Lower lobe of right lung (tissue), 2 donors: ENCODE data around the gene PARP14. TPM values are rescaled to one million over a fixed set of nuclear protein-coding genes. Genes with fewer than 3 reads are reported as not detected.
A peak's percentile ranks its signal among the peaks of the same experiment; 100 is the strongest.

Source experiments
- ATAC-seq, 2 donors: fragments of 200-7000 bp; cut with Tn5 transposase; one replicate each; pipeline ENCODE4 v1.9.1; 2020 to 2022; ENCODE audit warnings: mild to moderate bottlenecking in 2 of 2, moderate library complexity in 2 of 2
- DNase-seq: peaks from one replicate; pipeline ENCODE4 v3.0.0-alpha.2; 2020
- H3K27ac ChIP-seq: fragments of 200-600 bp; one replicate; pipeline ENCODE4 v1.8.0; 2022
- H3K27me3 ChIP-seq: fragments of 200-600 bp; one replicate; pipeline ENCODE4 v1.8.0; 2022; ENCODE audit warnings: low read depth
- H3K36me3 ChIP-seq: fragments of 200-600 bp; one replicate; pipeline ENCODE4 v1.8.0; 2022; ENCODE audit warnings: mild to moderate bottlenecking
- H3K4me1 ChIP-seq: fragments of 200-600 bp; one replicate; pipeline ENCODE4 v1.8.0; 2022
- H3K4me3 ChIP-seq: fragments of 200-600 bp; one replicate; pipeline ENCODE4 v1.8.0; 2022; ENCODE audit warnings: mild to moderate bottlenecking
- H3K9me3 ChIP-seq: fragments of 200-600 bp; one replicate; pipeline ENCODE4 v1.8.0; 2022
- intact Hi-C: fragments of 100-400 bp; cut with DNase I; formaldehyde crosslinking; loops from one replicate; pipeline ENCODE4 v1.11.0; 2022
- total RNA-seq: library from RNA; stranded (reverse); fragmentation: NEBNext Ultra II Directional; extraction: Animal tissue kit (Norgen Biotek cat#: 25700); gene quantifications from one replicate; pipeline ENCODE4 v1.2.1, GENCODE V29; 2021
- TF ChIP-seq, protein P1 (sequence below): fragments of 200-600 bp; IDR thresholded peaks from one replicate; pipeline ENCODE4 v1.8.0; 2022; ENCODE audit warnings: antibody characterized with exemption, mild to moderate bottlenecking
- donor health status: DM: no; HTN: yes; CAD: no; lungs with severe emphysema.

The PARP14 gene
- total RNA-seq, 1 donor from 2014 or later: 165 TPM

DNA sequence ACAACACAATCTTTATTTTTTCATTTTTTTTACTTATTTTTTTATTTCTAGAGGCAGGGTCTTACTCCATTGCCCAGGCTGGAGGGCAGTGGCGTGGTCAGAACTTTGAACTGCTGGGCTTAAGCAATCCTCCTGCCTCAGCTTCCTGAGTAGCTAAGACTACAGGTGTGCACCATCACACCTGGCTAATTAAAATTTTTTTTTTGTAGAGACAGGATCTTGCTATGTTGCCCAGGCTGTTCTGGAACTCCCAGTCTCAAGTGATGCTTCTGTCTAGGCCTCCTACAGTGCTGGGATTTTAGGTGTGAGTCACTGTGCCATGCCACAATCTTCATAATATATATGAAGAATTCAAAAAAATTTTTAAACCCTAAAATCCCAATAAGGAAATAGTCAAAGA, 92.2 kb downstream of the PARP14 start:
- Histone ChIP-seq H3K9me3 (no peaks in the 10 kb centered on the region), H3K4me3 (no peak overlapping the region), H3K27ac (no peak overlapping the region), H3K36me3 (peaks cover 13% of the 10 kb centered on the region), H3K4me1 (peaks cover 7% of the 10 kb centered on the region), H3K27me3 (no peaks in the 10 kb centered on the region)
- ATAC-seq: no peak
- intact Hi-C loops: no loop called here
- DNase-seq: no peak
- TF ChIP-seq, protein P1, sequence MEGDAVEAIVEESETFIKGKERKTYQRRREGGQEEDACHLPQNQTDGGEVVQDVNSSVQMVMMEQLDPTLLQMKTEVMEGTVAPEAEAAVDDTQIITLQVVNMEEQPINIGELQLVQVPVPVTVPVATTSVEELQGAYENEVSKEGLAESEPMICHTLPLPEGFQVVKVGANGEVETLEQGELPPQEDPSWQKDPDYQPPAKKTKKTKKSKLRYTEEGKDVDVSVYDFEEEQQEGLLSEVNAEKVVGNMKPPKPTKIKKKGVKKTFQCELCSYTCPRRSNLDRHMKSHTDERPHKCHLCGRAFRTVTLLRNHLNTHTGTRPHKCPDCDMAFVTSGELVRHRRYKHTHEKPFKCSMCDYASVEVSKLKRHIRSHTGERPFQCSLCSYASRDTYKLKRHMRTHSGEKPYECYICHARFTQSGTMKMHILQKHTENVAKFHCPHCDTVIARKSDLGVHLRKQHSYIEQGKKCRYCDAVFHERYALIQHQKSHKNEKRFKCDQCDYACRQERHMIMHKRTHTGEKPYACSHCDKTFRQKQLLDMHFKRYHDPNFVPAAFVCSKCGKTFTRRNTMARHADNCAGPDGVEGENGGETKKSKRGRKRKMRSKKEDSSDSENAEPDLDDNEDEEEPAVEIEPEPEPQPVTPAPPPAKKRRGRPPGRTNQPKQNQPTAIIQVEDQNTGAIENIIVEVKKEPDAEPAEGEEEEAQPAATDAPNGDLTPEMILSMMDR: no peak

DNA sequence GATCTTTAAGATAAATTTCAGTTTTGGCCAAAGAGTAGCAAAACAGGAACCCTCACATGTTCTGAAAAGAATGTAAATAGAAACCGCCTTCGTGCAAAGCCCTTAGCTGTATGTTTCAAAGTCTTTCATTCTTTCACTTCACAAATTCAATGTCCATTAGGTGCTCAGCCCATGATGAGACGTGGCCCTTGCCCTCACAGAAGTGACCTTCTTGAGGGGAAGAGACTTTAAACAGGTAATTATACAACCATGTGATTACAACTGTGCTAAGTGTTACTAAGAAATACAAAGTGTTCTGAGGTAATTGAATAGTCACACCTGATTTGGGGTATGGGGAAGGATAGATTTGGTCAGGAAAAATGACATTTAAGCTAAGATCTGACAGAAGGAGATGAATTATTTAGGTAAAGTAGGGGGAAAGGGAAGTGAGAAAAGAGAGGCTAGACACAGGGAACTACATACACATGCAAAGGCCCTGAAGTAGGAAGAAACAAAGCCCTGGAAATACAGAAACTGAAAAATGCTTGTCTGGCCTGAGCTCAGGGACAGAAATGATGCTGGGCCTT, 93.4 kb downstream of the PARP14 start:
- ATAC-seq (peak in 1 of 2 donors; percentile 50), DNase-seq (no peak)
- peak overlapping the region; percentile 14 for H3K27ac ChIP-seq
- H3K27me3 ChIP-seq: no peaks in the 10 kb centered on the region
- H3K4me3 ChIP-seq: no peak overlapping the region
- TF ChIP-seq, protein P1: no peak
- peaks cover 13% of the 10 kb centered on the region for H3K36me3 ChIP-seq
- peaks cover 7% of the 10 kb centered on the region for H3K4me1 ChIP-seq
- intact Hi-C loops: no loop called here
- H3K9me3 ChIP-seq: no peaks in the 10 kb centered on the region

- Histone ChIP-seq H3K27me3 (no peaks in the 10 kb centered on the region), H3K36me3 (peaks cover 13% of the 10 kb centered on the region), H3K4me1 (peaks cover 7% of the 10 kb centered on the region), H3K9me3 (no peaks in the 10 kb centered on the region), H3K27ac (peak overlapping the region; percentile 14), H3K4me3 (no peak overlapping the region)
- TF ChIP-seq, protein P1: no peak
- DNase-seq (no peak), ATAC-seq (no peak)
- intact Hi-C loops: no loop called here
Observed at GRCh38 chr3:122774564-122774963, 93.9 kb downstream of the PARP14 start.

- intact Hi-C loops: no loop called here
- no peak for ATAC-seq
- H3K27me3 ChIP-seq: no peaks in the 10 kb centered on the region
- peaks cover 4% of the 10 kb centered on the region for H3K36me3 ChIP-seq
- H3K4me3 ChIP-seq: no peak overlapping the region
- no peak for DNase-seq
- H3K4me1 ChIP-seq: no peaks in the 10 kb centered on the region
- TF ChIP-seq, protein P1: no peak
- H3K9me3 ChIP-seq: no peaks in the 10 kb centered on the region
- no peak overlapping the region for H3K27ac ChIP-seq
Observed at GRCh38 chr3:122776675-122777468, 96.2 kb downstream of the PARP14 start.

DNA sequence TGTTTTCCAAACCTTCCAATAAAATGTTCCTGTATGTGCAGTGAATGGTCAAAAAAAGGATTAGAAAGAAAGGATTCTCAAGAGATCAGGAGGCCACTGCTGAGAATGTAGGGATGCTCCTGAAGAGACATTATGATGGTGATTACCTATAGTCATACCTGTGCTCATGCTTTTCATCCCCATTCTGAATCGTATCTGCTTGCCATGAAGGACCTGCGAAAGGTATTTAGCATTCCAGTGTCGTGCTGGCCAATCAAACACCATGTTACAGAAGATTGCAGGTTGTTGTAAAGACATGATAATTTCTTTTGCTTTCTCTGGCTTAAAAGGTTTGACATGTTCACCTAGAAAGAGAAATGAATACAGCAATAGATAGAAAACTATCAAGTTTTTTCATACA, 96.9 kb downstream of the PARP14 start:
- no peaks in the 10 kb centered on the region for H3K27me3 ChIP-seq
- no peaks in the 10 kb centered on the region for H3K9me3 ChIP-seq
- no peak overlapping the region for H3K27ac ChIP-seq
- H3K4me3 ChIP-seq: no peak overlapping the region
- peaks cover 4% of the 10 kb centered on the region for H3K36me3 ChIP-seq
- no peaks in the 10 kb centered on the region for H3K4me1 ChIP-seq
- intact Hi-C loops: no loop called here
- no peak for DNase-seq
- TF ChIP-seq, protein P1: no peak
- no peak for ATAC-seq

Other genes starting within 250 kb of the PARP14 start
- gene KPNA1, start 165.9 kb upstream of the PARP14 start, total RNA-seq: 54.5 TPM
- 90.4 TPM for gene PARP9, start 116.5 kb upstream of the PARP14 start, total RNA-seq
- gene DTX3L, start 116.5 kb upstream of the PARP14 start, total RNA-seq: 82.2 TPM
- 11.4 TPM for gene PARP15, start 103.2 kb upstream of the PARP14 start, total RNA-seq
- gene HSPBAP1, start 113.0 kb downstream of the PARP14 start, total RNA-seq: 15.4 TPM
- 14.9 TPM for gene SLC49A4, start 114.2 kb downstream of the PARP14 start, total RNA-seq